Psoas muscle (tissue), 8 donors: ENCODE measurements around the gene KIF19. TPM values are rescaled to one million over a fixed set of nuclear protein-coding genes. Genes with fewer than 3 reads are reported as not detected.

Experiments used
- ATAC-seq, 4 donors: fragments of 200-7000 bp; cut with Tn5 transposase; one replicate each; pipeline ENCODE4 v1.9.1; 2020; ENCODE audit warnings: moderate library complexity in 3 of 4, mild to moderate bottlenecking in 2 of 4
- DNase-seq, 2 donors: peaks; one replicate each; pipeline ENCODE4 v3.0.0-alpha.2; 2020
- H3K27ac ChIP-seq: fragments of 200-600 bp; one replicate; pipeline ENCODE4 v1.8.0; 2022
- H3K27me3 ChIP-seq, 3 donors: fragments of 200-600 bp in 1 of 3; one replicate each; pipeline versions ENCODE4 v1.6.1 to v1.8.0; 2013 to 2022; ENCODE audit warnings: low read length in 2 of 3, mild to moderate bottlenecking in 2 of 3, moderate library complexity in 1 of 3; ENCODE audit not compliant: insufficient read depth in 3 of 3
- H3K36me3 ChIP-seq, 2 donors: fragments of 200-600 bp in 1 of 2; one replicate each; pipeline versions ENCODE4 v1.6.1 to v1.8.0; 2013 to 2022; ENCODE audit warnings: low read depth in 1 of 2, mild to moderate bottlenecking in 1 of 2, moderate library complexity in 1 of 2; ENCODE audit not compliant: insufficient read depth in 1 of 2
- H3K4me1 ChIP-seq: fragments of 200-600 bp; one replicate; pipeline ENCODE4 v1.8.0; 2022
- H3K4me3 ChIP-seq: fragments of 200-600 bp; one replicate; pipeline ENCODE4 v1.8.0; 2022; ENCODE audit warnings: mild to moderate bottlenecking
- H3K9me3 ChIP-seq: fragments of 200-600 bp; one replicate; pipeline ENCODE4 v1.8.0; 2022
- CTCF ChIP-seq: fragments of 200-600 bp; IDR thresholded peaks from one replicate; pipeline ENCODE4 v1.8.0; 2022; ENCODE audit warnings: antibody characterized with exemption
- WGBS, 3 donors: extraction: QIAGEN DNeasy Blood & Tissue Kit; methylation state at CpG; one replicate each; pipeline versions ENCODE4 v1.1.6 to v1.1.7; 2013; 5-methylcytosine and 5-hydroxymethylcytosine counted together
- intact Hi-C, 2 donors: fragments of 100-400 bp; cut with DNase I; formaldehyde crosslinking; loops; one replicate each; pipeline versions ENCODE4 v1.11.0 to v1.14.2; 2022
- polyA plus RNA-seq, 3 donors: library from polyadenylated mRNA; stranded (reverse); fragments of 200-250 nt; gene quantifications; one replicate each; pipeline ENCODE4 v1.2.3, GENCODE V29; 2013
- total RNA-seq, 4 donors: library from RNA; stranded (reverse); fragmentation: NEBNext Ultra II Directional in 2 of 4; extraction: Animal tissue kit (Norgen Biotek cat#: 25700) in 2 of 4; gene quantifications; one replicate each; pipeline versions ENCODE4 v1.2.1 to v1.2.4, GENCODE V29; 2021 to 2023
- donor health status: healthy with polysubstance abuse.
- donor health status: DM: no; HTN: no; CAD: no; lungs with moderate emphysema.
- donor health status: Bipolar disorder and iron deficiency.
- donor health status: healthy.
- donor health status: DM: yes; HTN: yes; CAD: no.
- donor health status: DM: no; HTN: no; CAD: no.
- donor health status: DM: no; HTN: no; CAD: no.
- donor health status: DM: yes; HTN: yes; CAD: no.

Gene KIF19
- total and polyA plus RNA-seq, 7 donors = 0.13 to 0.44 (median 0.27) TPM

GRCh38 chr17:74368341-74369081 lies 42.5 kb downstream of the KIF19 start:
- H3K27ac ChIP-seq = no peak overlapping the region
- ATAC-seq (peak; percentile 83 to 96 (median 91)), DNase-seq (peak; percentile 73 to 87)
- H3K27me3 ChIP-seq = no peaks in the 10 kb centered on the region
- H3K36me3 ChIP-seq = no peaks in the 10 kb centered on the region
- no peaks in the 10 kb centered on the region for H3K9me3 ChIP-seq
- H3K4me1 ChIP-seq = no peaks in the 10 kb centered on the region
- peak; percentile 89 for TF ChIP-seq CTCF
- 24 to 28% (median 27%) methylated on average over 14 of the region's 14 CpGs for WGBS, 3 donors
- intact Hi-C loops = loop anchor here (2.0 to 10.0 kb wide), 5 partner anchors 124 to 234 kb away; partner anchors contain the start of gene TTYH2 (in 1 of the 2)
- H3K4me3 ChIP-seq = no peak overlapping the region

- H3K4me1 ChIP-seq = no peaks in the 10 kb centered on the region
- H3K27ac ChIP-seq = no peak overlapping the region
- H3K36me3 ChIP-seq = no peaks in the 10 kb centered on the region
- 64 to 71% (median 68%) methylated on average over 10 of the region's 10 CpGs for WGBS, 3 donors
- intact Hi-C loops = loop anchor here (2.0 to 10.0 kb wide), 5 partner anchors 123 to 233 kb away; partner anchors contain the start of gene TTYH2 (in 1 of the 2)
- no peak overlapping the region for H3K4me3 ChIP-seq
- no peaks in the 10 kb centered on the region for H3K9me3 ChIP-seq
- no peaks in the 10 kb centered on the region for H3K27me3 ChIP-seq
- no peak for ATAC-seq
- DNase-seq = peak in 1 of 2 donors; percentile 61
- TF ChIP-seq CTCF = no peak
Observed at GRCh38 chr17:74369221-74369620, 43.2 kb downstream of the KIF19 start.

- intact Hi-C loops = loop anchor here (2.0 to 10.0 kb wide), 5 partner anchors 122 to 232 kb away; partner anchors contain the start of gene TTYH2 (in 1 of the 2)
- Histone ChIP-seq H3K36me3 (no peaks in the 10 kb centered on the region), H3K27me3 (no peaks in the 10 kb centered on the region), H3K4me3 (no peak overlapping the region), H3K4me1 (no peaks in the 10 kb centered on the region), H3K9me3 (no peaks in the 10 kb centered on the region), H3K27ac (no peak overlapping the region)
- no peak for TF ChIP-seq CTCF
- ATAC-seq (no peak), DNase-seq (no peak)
- WGBS, 3 donors = 93 to 94% (median 93%) methylated on average over 17 of the region's 17 CpGs
Observed at GRCh38 chr17:74369665-74370490, 43.9 kb downstream of the KIF19 start.

GRCh38 chr17:74371653-74372147 lies 45.7 kb downstream of the KIF19 start:
- H3K36me3 ChIP-seq = no peaks in the 10 kb centered on the region
- H3K4me3 ChIP-seq = no peak overlapping the region
- no peaks in the 10 kb centered on the region for H3K9me3 ChIP-seq
- ATAC-seq (no peak), DNase-seq (no peak)
- intact Hi-C loops = no loop called here
- no peak overlapping the region for H3K27ac ChIP-seq
- 94 to 95% (median 95%) methylated on average over 26 of the region's 26 CpGs for WGBS, 3 donors
- TF ChIP-seq CTCF = no peak
- H3K27me3 ChIP-seq = no peaks in the 10 kb centered on the region
- H3K4me1 ChIP-seq = no peaks in the 10 kb centered on the region
